LoVo (cell line): ENCODE data around the gene BLMH.
"Not testable (repeated sequence)": the region's sequence is repeated elsewhere in the genome, so short reads cannot be mapped to it uniquely, and the experiment has no call there.

ENCODE experiments used
- DNase-seq: peaks from one replicate; pipeline ENCODE4 v3.0.0-alpha.2; 2016; ENCODE audit warnings: low spot score

The BLMH gene

DNA sequence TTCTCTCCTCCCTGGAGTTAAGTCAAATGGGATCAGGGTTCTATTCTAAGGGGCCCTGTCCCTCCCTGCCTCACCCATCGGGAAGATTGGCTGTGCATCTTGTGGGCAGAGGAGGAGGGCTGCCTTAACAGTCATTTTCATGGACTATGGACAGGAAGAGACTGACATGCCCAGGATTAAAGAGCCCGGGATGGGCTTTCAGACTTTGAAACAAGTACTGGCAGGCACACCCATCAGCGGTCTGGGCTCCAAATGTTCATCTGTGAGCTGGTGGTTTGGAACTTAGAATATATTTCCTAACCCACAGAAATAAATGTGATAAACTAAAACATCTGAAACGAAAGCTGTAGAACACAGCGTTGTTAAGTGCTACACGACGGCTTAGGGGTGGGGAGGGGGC lies 62.7 kb downstream of the BLMH start:
- DNase-seq, result no peak

- no peak for DNase-seq
These were observed 63.7 kb downstream of the BLMH start for GRCh38 chr17:30228011-30228410.

GRCh38 chr17:30226878-30227277 lies 64.9 kb downstream of the BLMH start:
- no peak for DNase-seq

GRCh38 chr17:30225919-30226553 lies 65.7 kb downstream of the BLMH start:
- peak; percentile 57 for DNase-seq

- no peak for DNase-seq
These were observed 66.6 kb downstream of the BLMH start for GRCh38 chr17:30225112-30225511.

DNA sequence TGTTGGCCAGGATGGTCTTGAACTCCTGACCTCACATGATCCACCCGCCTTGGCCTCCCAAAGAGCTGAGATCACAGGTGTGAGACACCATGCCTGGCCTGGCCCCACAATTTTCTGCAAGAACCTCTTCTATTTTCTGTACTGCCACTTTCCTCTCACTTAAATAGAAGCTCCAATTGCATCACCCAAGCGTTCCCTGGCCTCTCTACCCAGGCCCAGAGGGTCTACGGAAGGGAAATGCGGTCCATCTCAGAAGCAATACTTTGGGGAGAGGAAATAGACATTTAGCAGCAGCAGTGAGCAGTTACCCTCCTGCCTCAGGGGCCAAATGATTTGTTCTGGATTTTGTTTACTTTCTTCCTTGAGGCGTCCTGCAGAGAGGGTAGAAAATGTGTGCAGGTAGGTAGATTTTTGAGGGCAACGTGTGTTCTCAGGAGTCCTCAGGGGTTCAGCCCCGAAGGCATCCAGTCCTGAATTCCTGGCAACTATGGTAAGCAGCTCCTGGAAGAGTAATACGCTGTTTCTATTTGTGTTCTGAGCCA lies 67.3 kb downstream of the BLMH start:
- no peak for DNase-seq

DNA sequence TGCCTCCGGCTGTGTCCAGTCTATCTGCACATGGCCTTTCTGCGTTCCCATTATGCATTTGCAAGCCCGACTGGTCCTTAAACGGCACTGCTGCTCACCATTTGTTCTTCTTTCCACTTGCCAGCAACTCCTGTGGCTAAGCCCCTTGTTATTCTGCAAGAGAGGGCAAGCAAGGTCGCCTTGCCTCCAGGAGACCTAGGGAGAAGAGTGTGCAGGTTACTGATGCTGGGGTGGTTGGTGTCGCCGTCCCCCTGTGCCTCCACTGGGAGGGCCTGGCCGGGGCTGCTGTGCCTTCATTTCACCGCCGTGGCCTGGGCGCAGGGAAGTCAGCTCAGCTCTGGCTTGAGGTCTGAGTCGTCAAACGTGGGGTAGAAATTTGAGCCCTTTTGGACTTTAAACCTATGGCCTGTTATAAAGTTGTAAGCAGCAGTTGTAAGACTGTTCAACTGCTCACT lies 69.0 kb downstream of the BLMH start:
- peak; percentile 22 for DNase-seq

GRCh38 chr17:30222251-30222650 lies 69.5 kb downstream of the BLMH start:
- DNase-seq, result no peak

GRCh38 chr17:30221346-30221745 lies 70.4 kb downstream of the BLMH start:
- DNase-seq, result no peak

DNA sequence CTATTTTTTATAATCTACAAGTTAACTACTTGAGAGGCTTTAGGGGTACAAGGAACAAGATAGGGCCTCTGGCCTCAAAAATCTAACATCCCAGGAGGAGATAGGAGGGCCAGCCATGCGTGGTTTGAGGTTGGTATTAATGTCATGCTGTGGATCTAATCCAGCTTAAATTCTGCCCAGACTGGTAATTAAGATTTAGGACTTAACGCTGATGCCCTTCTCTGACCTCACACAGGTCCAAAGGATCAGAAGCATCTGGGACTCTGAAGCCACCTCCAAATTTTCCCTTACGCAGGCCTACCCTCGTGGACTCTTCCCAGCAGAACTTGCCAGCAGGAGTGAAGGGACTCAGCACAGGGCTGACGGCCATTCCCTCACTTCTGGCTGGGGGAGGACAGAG lies 71.3 kb downstream of the BLMH start:
- no peak for DNase-seq

GRCh38 chr17:30219833-30220232 lies 71.9 kb downstream of the BLMH start:
- no peak for DNase-seq

- DNase-seq, result no peak
These were observed 72.4 kb downstream of the BLMH start for GRCh38 chr17:30219315-30219714.

DNA sequence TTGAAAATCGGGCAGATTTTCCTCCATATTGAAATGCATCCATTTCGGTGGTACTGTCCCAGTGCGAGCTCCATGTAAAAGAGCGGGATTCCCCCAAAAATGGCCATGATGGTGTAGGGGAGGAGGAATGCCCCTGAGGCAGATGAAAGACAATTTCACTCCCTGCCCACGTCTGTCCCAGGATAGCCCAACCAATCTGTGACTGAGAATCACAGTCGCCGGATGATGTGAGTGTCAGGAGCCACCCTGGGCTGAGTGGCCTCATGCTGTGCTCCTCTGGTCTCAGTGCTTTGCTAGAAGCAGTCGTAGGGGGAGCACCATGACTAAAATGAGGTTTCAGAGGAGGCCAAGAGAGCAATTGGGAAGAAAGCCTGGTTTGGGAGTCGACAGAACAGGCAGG lies 72.9 kb downstream of the BLMH start:
- DNase-seq, result no peak

- no peak for DNase-seq
These were observed 73.9 kb downstream of the BLMH start for GRCh38 chr17:30217746-30218245.

DNA sequence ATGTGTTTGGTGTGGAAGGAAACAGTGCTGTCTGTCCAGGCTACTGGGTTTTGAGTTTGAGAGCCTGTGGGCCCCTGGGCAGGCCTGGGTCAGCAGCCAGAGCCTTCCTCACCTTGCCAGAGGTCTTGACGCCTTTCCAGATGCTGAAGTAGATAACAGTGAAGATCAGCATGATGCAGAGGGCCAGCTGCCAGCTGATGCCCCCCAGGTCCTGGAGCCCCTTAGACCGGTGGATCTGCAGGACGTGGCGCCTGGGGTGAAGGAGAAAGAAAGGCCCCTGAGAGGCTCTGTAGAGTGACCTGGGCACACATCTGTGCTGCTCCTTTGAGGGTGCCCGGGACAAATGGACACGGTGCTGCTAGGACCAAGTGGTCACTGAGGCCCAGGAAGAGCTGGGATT lies 74.7 kb downstream of the BLMH start:
- DNase-seq, result no peak

DNA sequence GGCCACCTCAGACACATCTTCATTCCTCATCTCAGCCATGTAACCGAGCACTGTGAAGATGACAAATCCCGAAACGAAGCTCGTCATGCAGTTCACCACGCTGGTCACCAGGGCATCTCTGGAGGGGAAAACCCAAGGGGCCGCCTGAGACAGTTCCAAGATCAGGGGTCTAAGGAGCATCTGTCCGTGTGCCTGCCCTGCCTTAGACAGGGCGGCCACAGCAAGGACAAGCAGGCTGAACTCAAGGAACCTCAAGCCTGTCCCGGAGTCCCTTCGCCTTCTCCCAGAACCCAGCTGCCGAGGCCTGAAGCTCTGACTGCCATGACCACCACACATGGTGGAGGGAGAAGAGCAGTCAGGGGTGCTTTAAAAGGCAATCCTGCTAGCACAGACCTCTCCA lies 79.0 kb downstream of the BLMH start:
- no peak for DNase-seq

GRCh38 chr17:30211371-30211770 lies 80.4 kb downstream of the BLMH start:
- DNase-seq, result no peak

DNA sequence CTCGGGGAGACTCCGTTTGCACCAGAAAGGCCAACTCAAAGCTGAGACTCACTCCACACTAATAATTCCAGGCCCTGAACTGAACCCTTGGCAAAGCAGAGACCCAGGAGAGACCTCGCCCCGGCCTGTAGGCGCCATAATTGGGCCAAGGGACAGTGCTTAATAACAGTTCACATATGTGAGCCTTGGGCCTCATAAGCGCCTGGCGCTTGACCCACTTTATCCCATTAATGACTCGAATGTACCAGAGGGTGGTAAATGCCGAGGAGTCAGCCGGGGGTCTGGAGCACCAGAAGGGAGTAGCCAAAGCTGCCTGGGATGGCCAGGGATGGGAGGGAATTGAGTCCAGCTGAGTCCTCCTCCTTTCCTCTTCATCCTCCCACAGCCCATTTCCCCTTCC lies 80.8 kb downstream of the BLMH start:
- DNase-seq, result no peak

DNA sequence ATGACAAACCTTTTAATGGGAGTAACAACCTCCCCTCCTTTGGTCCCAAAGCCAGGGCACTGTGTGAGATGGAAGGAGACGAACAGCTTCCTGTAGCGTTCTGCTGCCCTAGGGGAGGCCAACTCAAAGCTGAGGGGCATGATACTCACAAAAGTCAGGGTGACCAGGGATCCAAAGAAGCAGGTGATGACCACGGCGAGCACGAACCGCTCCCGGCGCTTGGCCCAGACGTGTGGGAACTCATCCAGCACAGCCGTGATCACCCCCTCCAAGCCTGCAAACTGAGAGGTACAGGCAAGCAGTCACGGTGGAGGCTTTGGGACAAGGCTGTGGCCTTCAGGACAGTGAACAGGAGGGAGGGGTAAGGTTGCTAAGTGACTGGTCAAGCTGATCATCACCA lies 81.4 kb downstream of the BLMH start:
- no peak for DNase-seq

DNA sequence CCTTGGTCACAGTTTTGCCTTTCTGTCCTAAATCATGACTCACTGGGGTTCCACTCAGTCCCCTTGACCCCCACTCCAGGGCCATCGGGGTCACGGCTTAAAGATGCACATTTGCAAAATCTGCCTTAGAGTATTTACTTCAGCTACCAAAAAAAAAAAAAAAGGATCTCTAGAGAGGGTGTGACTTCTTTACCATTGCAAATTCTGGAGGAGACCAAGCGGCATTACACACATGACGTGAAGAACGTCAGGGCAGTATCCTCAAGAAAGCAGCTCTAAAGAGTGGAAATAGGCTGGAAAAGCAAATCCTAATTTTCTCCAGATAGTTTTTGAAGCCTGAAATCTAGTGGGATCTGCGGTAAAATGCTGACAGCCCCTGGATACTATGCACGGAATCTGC lies 81.8 kb downstream of the BLMH start:
- DNase-seq, result no peak

DNA sequence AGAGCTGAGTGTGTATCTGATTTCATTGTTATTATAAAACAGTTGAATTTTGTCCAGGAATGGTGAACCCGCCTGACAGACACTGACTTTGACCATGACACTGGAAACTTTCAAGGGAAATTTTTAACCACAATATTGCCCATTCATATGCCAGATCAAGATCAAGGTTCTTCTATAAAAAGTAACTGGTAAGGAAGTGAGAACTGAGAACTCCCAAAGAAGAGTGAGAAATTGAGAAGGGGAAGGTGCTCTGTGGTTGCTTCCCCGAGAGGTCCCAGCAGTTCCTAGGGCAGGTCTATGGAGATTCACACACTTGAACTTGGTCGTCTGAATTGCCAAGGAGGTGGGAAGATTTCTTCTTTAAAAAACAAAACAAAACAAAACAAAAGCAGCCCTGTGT lies 83.5 kb downstream of the BLMH start:
- no peak for DNase-seq

GRCh38 chr17:30207655-30208054 lies 84.1 kb downstream of the BLMH start:
- no peak for DNase-seq

DNA sequence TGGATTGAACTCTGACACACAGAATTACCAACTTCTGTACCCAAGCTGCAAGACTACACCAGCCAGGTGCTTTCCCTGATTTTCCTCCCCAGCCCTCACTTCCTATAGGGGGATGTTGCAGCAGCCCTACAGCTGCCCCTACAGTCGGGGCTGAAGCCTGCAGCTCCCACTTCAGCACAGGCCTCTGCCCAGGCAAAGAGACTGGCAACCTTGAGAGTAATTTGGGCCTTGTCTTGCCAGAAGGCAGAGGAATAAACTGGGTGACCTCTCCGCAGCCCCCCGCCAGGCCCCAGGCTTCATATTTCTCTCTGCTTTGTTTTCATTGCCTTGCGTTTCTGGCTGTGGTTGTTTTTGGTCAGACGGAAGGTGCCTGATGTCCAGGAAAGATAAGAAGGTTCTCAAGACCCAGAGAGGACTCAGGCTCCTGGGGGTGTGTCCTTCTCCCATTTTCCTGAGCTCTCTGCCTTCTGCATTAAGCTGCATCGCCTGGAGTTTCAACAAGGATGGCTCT lies 88.2 kb downstream of the BLMH start:
- no peak for DNase-seq

DNA sequence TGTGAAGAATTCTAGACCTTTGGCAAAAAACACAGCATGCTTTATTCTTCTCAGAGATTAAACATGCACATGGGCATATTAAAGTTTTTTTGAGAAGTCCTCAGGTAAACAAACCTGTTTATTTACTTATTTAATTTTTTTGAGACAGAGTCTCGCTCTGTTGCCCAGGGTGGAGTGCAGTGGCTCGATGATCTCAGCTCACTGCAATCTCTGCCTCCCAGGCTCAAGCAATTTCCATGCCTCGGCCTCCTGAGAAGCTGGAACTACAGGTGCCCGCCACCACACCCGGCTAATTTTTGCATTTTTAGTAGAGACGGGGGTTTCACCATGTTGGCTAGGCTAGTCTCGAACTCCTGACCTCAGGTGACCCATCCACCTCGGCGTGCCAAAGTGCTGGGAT lies 91.1 kb downstream of the BLMH start:
- DNase-seq, result not testable (repeated sequence)
